GM19455 (cell line): ENCODE measurements around the gene IL3.

Experiments
- ATAC-seq: cut with Tn5 transposase; IDR thresholded peaks from one replicate; pipeline ENCODE4 v1.9.1; 2021; ENCODE audit not compliant: unreplicated experiment

Gene IL3

DNA sequence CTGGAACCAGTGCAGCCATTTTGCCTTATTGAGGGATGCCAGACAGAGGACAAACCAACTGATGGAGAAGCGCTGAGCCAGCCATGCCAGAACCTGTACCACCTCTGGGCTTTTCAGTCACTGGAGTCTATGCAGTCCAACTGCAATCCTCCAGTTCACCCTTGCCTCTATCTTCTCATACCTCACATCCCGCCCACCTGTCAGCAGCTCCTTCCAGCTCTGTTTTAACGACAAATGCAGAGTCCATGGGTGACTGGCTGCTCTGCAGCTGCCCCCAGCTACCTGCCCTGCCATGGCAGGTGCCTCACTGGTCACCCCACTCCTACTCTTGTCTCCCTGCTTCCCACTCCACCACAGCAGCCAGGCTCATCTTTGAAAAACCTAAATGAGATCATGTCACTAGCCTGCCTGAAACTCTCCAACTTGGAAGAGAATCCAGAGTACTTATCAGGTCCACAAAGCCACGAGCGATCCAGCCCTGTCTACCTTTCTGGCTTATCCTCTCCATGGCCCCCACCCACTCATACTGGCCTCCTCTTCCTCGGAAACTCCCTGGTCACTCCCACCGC lies 35.0 kb upstream of the IL3 start:
- ATAC-seq: no peak

GRCh38 chr5:132026516-132027008 lies 33.9 kb upstream of the IL3 start:
- ATAC-seq: no peak

- ATAC-seq: no peak
These were observed 33.4 kb upstream of the IL3 start for GRCh38 chr5:132027027-132027426.

- ATAC-seq: no peak
These were observed 30.7 kb upstream of the IL3 start for GRCh38 chr5:132029609-132030330.

DNA sequence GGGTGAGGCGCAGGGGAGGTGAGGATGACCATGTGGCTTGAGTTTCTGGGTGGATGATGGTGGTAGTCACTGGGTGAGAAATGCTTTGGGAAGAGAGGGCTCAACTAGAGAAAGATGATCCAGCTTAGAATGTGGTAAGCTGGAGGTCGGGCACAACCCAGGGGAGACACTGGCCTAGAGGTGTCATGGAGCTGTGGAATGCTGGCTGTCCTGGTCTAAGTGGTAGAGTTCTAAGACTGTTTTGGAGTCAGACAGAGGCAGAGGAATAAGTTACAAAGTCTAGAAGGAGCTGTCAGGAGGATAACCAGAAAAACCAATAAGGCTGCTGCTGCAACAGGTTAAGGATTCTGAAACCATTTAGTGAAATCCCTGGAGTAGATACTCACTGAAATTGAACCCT lies 29.8 kb upstream of the IL3 start:
- ATAC-seq: no peak

DNA sequence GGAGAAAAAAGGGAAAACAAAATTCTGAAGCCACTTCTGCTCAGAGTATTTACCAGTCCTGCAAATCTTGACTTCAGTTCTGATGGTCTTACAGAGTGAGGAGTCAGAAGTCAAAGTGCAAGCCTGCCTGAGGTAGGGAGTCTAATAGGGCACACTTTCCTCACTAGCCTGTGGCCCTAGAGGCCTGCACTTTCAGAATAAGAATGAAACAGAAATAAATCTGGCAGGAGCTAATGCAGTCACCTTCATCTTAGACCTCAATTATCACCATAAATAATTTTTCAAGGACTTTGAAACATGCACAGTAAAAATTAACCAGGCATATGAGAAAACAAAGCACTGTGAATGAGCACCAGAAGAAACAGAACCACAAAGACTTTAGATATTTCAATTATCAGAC lies 28.3 kb upstream of the IL3 start:
- no peak for ATAC-seq

GRCh38 chr5:132033122-132033521 lies 27.3 kb upstream of the IL3 start:
- no peak for ATAC-seq

- no peak for ATAC-seq
These were observed 23.1 kb upstream of the IL3 start for GRCh38 chr5:132037353-132037752.

DNA sequence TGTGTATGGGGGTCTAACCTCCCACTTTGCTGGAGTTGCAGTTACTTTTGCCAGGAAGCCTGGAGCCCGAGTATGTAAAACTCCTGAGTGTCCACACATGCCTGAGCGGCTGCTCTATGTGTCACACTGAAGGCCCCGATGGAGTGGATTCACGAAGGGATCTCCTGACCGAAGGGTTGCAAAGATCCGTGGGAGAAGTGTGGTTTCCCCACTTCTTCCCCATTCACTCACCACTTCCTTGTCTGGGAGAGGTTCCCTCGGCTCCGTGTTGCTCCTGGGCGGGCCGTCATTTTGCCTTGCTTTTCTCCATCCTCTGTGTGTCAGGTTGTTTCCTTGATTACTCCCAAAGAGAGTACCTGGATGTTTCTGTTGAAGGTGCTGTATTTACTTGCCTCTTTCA lies 16.2 kb upstream of the IL3 start:
- no peak for ATAC-seq

GRCh38 chr5:132046880-132047299 lies 13.6 kb upstream of the IL3 start:
- ATAC-seq: no peak

GRCh38 chr5:132049093-132049492 lies 11.4 kb upstream of the IL3 start:
- ATAC-seq: no peak

GRCh38 chr5:132049559-132049958 lies 10.9 kb upstream of the IL3 start:
- no peak for ATAC-seq

GRCh38 chr5:132050136-132050535 lies 10.3 kb upstream of the IL3 start:
- ATAC-seq: no peak

DNA sequence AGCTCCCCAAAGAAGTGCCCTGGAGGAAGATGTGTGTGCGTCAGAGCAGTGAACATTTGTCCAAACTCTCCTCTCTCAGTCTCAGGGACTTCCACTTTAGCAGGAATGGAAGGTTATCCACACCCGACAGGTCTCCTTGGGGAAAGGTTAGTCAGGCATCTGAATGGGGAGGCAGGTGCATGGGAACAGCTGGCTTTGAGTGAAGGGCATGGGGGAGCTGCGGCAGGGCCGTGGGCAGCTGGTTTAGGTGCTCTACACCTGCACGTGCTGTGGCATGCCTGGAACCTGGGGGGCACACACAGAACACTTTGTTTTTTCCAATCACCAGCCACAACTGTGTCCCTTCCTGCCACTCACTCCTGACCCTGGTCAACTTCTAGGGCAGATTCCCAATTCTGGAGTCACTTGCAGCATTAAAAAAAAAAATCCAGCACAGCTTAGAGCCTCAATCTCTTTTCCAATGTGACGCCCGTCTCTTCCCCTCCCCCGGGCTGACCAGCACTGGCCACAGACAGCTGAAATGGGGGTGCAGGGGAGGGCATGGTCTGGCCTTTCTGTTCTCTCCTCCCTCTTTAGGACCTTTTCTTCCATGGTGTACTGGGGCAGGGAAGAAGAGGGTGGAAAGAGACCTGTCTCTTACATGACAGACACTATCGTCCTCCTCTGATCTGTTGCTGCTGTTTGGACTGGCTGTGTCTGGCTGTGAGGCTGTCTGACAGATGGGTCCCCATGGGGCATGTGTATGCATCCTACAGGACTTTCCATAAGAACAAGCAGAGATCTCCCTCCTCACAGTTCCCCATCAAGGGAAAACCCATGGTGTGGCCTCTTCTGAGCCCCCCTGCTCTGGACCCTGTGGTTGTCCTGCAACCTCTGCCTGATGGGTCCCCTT lies 9.5 kb upstream of the IL3 start:
- no peak for ATAC-seq

DNA sequence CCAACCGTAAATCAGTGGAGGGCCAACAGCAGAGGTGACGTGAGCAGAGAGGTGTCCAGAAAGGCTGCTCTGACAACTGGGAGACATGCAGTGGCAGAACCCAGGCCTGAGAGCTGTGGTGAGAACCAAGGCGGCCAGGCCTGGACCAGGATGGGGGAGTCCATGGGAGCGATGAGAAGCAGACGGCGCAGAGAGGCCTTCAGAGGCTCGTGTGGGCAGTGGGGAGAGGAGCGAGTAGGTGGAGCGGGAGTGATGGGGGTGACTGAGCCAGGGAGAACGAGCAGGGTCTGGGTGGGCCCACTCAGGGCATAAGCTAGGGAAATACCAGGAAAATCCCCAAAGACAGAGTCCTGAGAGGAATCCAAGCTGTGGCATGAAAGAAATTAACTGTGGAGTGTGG lies 7.9 kb upstream of the IL3 start:
- ATAC-seq: no peak

DNA sequence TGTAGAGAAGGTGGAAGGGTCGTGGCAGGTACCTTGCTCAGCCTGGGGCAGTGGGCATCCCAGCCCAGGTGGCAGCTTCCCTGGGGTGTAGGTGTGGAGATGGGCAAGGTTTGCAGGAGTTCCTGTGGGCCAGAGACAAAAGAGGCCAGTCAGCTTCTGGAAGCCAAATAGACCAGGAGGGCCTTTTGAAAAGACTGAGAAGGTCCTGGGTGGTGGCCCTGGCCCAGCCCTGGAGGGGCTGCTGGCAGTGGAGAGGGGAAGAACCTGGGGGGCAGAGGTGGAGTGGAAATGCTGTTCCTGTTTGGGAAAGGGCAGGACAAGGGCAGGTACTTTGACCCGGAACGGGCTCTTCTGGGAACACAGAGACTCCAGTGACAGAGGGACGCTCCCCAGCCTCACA lies 7.0 kb upstream of the IL3 start:
- no peak for ATAC-seq

DNA sequence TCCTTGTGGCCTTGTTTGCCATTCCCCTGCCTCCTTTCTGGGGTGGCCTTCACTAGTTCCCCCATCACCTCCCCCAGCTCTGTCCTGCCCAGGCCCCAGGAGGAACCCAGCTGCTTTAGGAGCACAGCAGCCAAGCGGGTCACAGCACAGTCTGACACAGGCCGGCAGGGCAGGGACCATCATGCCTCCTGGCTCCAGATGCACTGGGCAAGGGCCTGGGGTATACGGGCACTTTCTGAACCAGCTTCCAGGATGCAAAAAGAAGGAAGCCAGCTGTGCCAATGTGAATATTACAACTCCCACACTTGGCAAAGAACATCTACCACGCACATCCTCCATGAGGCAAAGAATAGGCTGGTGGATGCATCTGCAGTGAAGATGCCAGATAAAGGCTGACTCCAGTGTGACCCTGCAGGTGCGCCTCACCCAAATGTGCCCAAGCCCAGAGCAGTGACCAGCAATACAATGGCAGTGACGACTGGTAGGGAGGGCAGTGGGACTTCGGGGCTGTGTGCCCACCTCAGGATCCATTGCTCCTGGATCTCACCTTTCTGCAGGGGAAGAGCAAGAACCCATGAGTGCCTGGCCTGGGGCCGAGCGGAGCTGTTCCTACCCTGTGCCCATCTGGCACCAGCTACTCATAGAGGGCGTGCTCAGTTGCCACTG lies 6.3 kb upstream of the IL3 start:
- ATAC-seq: no peak

- ATAC-seq: no peak
These were observed 5.6 kb upstream of the IL3 start for GRCh38 chr5:132054697-132055440.

DNA sequence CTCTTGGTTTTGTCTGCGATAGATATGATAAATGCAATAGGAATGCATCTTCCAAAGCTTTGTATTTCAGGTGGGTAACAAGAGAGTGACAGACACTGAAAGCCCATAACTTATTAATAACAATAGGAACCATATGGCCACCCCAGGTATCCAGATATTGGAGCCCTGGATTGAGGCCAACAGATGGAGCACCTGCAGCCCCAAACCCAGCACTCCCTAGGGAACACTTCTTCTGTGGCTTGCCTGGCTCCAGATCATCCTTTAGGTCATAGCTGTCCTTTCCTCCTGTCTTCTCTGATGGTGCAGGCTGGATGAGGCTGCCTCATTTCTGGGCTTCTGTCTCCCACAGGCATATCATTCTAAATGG lies 5.0 kb upstream of the IL3 start:
- no peak for ATAC-seq

DNA sequence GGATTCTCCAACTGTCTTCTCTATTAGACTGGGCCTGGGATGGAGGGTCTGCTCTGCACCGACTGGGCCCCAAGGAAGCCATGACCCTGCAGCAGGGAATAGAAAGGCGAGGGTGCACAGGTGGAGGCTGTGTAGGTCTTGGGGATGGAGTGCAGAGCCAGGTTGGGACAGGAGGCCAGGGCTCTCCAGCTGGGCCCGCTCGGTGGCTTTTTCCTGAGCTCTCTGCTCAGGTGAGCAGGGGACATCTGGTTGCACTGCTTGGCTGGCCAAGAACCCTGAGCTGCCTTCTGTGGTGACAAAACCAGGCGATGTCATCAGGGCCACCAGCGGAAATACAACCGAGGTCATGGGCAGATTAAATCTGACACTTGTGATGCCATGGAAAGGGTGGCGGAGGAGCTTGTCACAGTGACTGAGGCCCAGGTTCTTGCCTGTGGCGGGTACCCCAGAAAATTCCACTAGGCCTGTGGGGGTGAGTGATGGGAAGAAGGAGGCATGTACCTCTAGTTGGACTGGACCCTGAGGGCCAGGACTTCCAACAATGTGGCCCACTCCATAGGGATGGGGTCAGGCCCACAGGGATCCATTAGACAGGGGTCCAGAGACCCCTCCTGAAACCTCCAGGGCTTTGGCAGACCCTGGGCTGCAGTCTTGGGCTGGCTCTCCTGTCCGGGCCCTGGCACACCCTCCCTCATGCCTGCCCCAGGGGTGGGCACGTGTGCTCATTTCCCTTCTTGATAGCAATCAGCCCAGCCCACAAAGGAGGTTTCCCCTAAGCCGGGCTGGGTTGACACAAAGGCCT lies 4.4 kb upstream of the IL3 start:
- no peak for ATAC-seq
